GM12801 (cell line): ENCODE measurements around the gene RASSF3.

Source experiments
- TF ChIP-seq, protein P1 (sequence below): IDR thresholded peaks from one replicate; pipeline ENCODE4 v1.5.1; 2011; ENCODE audit warnings: control low read depth; ENCODE audit not compliant: insufficient read length; ENCODE audit errors: extremely low read depth

RASSF3 gene

GRCh38 chr12:64633011-64633939, 23.0 kb downstream of the RASSF3 start:
- TF ChIP-seq, protein P1, sequence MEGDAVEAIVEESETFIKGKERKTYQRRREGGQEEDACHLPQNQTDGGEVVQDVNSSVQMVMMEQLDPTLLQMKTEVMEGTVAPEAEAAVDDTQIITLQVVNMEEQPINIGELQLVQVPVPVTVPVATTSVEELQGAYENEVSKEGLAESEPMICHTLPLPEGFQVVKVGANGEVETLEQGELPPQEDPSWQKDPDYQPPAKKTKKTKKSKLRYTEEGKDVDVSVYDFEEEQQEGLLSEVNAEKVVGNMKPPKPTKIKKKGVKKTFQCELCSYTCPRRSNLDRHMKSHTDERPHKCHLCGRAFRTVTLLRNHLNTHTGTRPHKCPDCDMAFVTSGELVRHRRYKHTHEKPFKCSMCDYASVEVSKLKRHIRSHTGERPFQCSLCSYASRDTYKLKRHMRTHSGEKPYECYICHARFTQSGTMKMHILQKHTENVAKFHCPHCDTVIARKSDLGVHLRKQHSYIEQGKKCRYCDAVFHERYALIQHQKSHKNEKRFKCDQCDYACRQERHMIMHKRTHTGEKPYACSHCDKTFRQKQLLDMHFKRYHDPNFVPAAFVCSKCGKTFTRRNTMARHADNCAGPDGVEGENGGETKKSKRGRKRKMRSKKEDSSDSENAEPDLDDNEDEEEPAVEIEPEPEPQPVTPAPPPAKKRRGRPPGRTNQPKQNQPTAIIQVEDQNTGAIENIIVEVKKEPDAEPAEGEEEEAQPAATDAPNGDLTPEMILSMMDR: no peak

GRCh38 chr12:64633940-64634337, 23.6 kb downstream of the RASSF3 start:
- TF ChIP-seq, protein P1: no peak

DNA sequence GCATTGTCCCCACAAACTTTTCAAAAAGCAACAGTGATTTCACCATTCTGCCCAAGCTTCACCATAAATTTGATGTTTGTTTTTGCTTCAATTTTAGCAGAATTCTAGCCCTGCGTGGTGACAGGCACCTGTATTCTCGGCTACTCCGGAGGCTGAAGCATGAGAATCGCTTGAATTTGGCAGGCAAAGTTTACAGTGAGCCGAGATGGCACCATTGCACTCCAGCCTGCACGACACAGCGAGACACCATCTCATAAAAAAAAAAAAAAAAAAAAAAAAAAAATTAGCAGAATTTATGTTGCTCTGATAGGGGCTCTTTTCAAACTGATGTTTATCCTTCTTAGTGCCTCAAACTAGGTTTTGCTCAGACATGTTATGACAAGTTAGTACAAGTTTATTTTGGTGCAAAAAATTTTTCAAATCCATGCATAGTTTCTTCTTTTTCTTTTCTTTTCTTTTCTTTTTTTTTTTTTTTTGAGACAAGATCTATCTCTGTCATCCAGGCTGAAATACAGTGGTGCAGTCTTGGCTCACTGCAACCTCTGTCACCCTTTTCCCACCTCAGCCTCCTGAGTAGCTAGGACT, 24.3 kb downstream of the RASSF3 start:
- TF ChIP-seq, protein P1: no peak

- TF ChIP-seq, protein P1: no peak
These were observed 25.2 kb downstream of the RASSF3 start for GRCh38 chr12:64635356-64635998.

- TF ChIP-seq, protein P1: no peak
These were observed 26.6 kb downstream of the RASSF3 start for GRCh38 chr12:64636856-64637255.

- TF ChIP-seq, protein P1: no peak
These were observed 29.2 kb downstream of the RASSF3 start for GRCh38 chr12:64639466-64639865.

GRCh38 chr12:64646318-64646717, 36.0 kb downstream of the RASSF3 start:
- TF ChIP-seq, protein P1: no peak
